RKO (cell line): ENCODE data around the gene CHM.
A peak's percentile ranks its signal among the peaks of the same experiment; 100 is the strongest.

Experiments used
- DNase-seq: peaks from one replicate; pipeline ENCODE4 v3.0.0-alpha.2; 2016; ENCODE audit warnings: low spot score

The CHM gene

GRCh38 chrX:85905851-85906250 is 141.5 kb downstream of the CHM start:
- DNase-seq, result no peak

- DNase-seq, result no peak
Measured at GRCh38 chrX:85903692-85904471, 143.5 kb downstream of the CHM start.

- DNase-seq, result no peak
Measured at GRCh38 chrX:85897362-85898126, 149.8 kb downstream of the CHM start.

- no peak for DNase-seq
Measured at GRCh38 chrX:85882601-85883000, 164.8 kb downstream of the CHM start.

- DNase-seq, result no peak
Measured at GRCh38 chrX:85870585-85870984, 176.8 kb downstream of the CHM start.

GRCh38 chrX:85865324-85865723 is 182.0 kb downstream of the CHM start:
- DNase-seq, result no peak

- DNase-seq, result no peak
Measured at GRCh38 chrX:85859426-85859825, 187.9 kb downstream of the CHM start.

GRCh38 chrX:85851418-85851817 is 195.9 kb downstream of the CHM start:
- DNase-seq, result peak; percentile 37

GRCh38 chrX:85836868-85837267 is 210.5 kb downstream of the CHM start:
- DNase-seq, result peak; percentile 32

- no peak for DNase-seq
Measured at GRCh38 chrX:85828771-85829170, 218.6 kb downstream of the CHM start.

GRCh38 chrX:85815203-85815751 is 232.1 kb downstream of the CHM start:
- DNase-seq, result no peak
